GM23338 (cell line): ENCODE results near the gene MLPH. TPM values are rescaled to one million over a fixed set of nuclear protein-coding genes. Genes with fewer than 3 reads are reported as not detected.

Source experiments
- ATAC-seq: fragments of 200-7000 bp; cut with Tn5 transposase; 3 replicates; pipeline ENCODE4 v1.9.1; 2020
- DNase-seq: peaks from one replicate; pipeline ENCODE4 v3.0.0-alpha.2; 2015; ENCODE audit warnings: low spot score
- H2AFZ ChIP-seq: fragments of 200-600 bp; sonication (generic); 2 replicates; pipeline ENCODE4 v1.8.0; 2016; ENCODE audit warnings: antibody characterized with exemption, mild to moderate bottlenecking, moderate library complexity
- H3F3A ChIP-seq: fragments of 200-600 bp; sonication (generic); replicated peaks from 2 replicates; pipeline ENCODE4 v1.8.0; 2017; ENCODE audit warnings: antibody characterized with exemption, mixed run types, low read depth
- H3K27ac ChIP-seq: fragments of 200-600 bp; sonication (generic); 2 replicates; pipeline ENCODE4 v1.6.1; 2016; ENCODE audit warnings: low read depth
- H3K27me3 ChIP-seq: fragments of 200-600 bp; sonication (generic); 2 replicates; pipeline ENCODE4 v1.8.0; 2016; ENCODE audit warnings: mild to moderate bottlenecking, mixed run types, moderate library complexity; ENCODE audit not compliant: insufficient read depth
- H3K36me3 ChIP-seq: fragments of 200-600 bp; sonication (generic); 2 replicates; pipeline ENCODE4 v1.8.0; 2016; ENCODE audit warnings: mild to moderate bottlenecking; ENCODE audit not compliant: insufficient read depth
- H3K4me1 ChIP-seq: fragments of 200-600 bp; sonication (generic); 2 replicates; pipeline ENCODE4 v1.8.0; 2016; ENCODE audit warnings: mild to moderate bottlenecking, moderate library complexity; ENCODE audit not compliant: insufficient read depth
- H3K4me2 ChIP-seq: fragments of 200-600 bp; sonication (generic); 2 replicates; pipeline ENCODE4 v1.7.1; 2017; ENCODE audit warnings: mixed run types
- H3K4me3 ChIP-seq: fragments of 200-600 bp; sonication (generic); 2 replicates; pipeline ENCODE4 v1.6.1; 2016; ENCODE audit warnings: mixed run types
- H3K79me2 ChIP-seq: fragments of 200-600 bp; sonication (generic); replicated peaks from 2 replicates; pipeline ENCODE4 v1.8.0; 2017; ENCODE audit warnings: mild to moderate bottlenecking; ENCODE audit not compliant: insufficient read depth
- H3K9me2 ChIP-seq: fragments of 200-600 bp; sonication (generic); 2 replicates; pipeline ENCODE4 v1.8.0; 2017; ENCODE audit not compliant: insufficient read depth
- H4K20me1 ChIP-seq: fragments of 200-600 bp; sonication (generic); replicated peaks from 2 replicates; pipeline ENCODE4 v1.8.0; 2017; ENCODE audit warnings: mild to moderate bottlenecking; ENCODE audit not compliant: insufficient read depth
- H3K27ac Mint-ChIP-seq: 2 replicates; pipeline ENCODE4 v1.8.0; 2020; ENCODE audit warnings: inconsistent platforms, mild to moderate bottlenecking, moderate library complexity, mixed read lengths
- H3K27me3 Mint-ChIP-seq: 3 replicates; pipeline ENCODE4 v1.8.0; 2022; ENCODE audit warnings: low read depth, mild to moderate bottlenecking, moderate library complexity, mixed read lengths, inconsistent platforms; ENCODE audit not compliant: insufficient read depth, poor library complexity
- H3K36me3 Mint-ChIP-seq: 3 replicates; pipeline ENCODE4 v1.8.0; 2021; ENCODE audit warnings: low read depth, mild to moderate bottlenecking, inconsistent platforms, moderate library complexity, mixed read lengths
- H3K4me1 Mint-ChIP-seq: 3 replicates; pipeline ENCODE4 v1.8.0; 2020; ENCODE audit warnings: mild to moderate bottlenecking, inconsistent platforms, mixed read lengths
- H3K4me3 Mint-ChIP-seq: 3 replicates; pipeline ENCODE4 v1.8.0; 2021; ENCODE audit warnings: moderate library complexity, mild to moderate bottlenecking, inconsistent platforms, mixed read lengths
- H3K9me3 Mint-ChIP-seq: 3 replicates; pipeline ENCODE4 v1.8.0; 2020; ENCODE audit warnings: moderate library complexity, mild to moderate bottlenecking, inconsistent platforms, mixed read lengths
- CREB1 ChIP-seq: fragments of 250-450 bp; sonication (Bioruptor Pico); IDR thresholded peaks from 2 replicates; pipeline ENCODE4 v1.5.0; 2020; ENCODE audit warnings: low read depth, mild to moderate bottlenecking, moderate library complexity
- ETS1 ChIP-seq: IDR thresholded peaks from 2 replicates; pipeline ENCODE4 v1.6.1; 2016; ENCODE audit warnings: antibody characterized with exemption
- EZH2 ChIP-seq: fragments of 200-600 bp; sonication (generic); IDR thresholded peaks from one replicate; pipeline ENCODE4 v1.8.0; 2017; ENCODE audit warnings: antibody characterized with exemption, mild to moderate bottlenecking, low read depth; ENCODE audit not compliant: unreplicated experiment
- EZH2phosphoT487 ChIP-seq: fragments of 200-600 bp; sonication (generic); IDR thresholded peaks from one replicate; pipeline ENCODE4 v1.8.1; 2018; ENCODE audit warnings: antibody characterized with exemption; ENCODE audit not compliant: unreplicated experiment
- JUNB ChIP-seq: IDR thresholded peaks from one replicate; pipeline ENCODE4 v1.6.1; 2016; ENCODE audit warnings: antibody characterized with exemption; ENCODE audit not compliant: unreplicated experiment
- NANOG ChIP-seq: IDR thresholded peaks from 2 replicates; pipeline ENCODE4 v1.6.1; 2016; ENCODE audit warnings: antibody characterized with exemption, borderline replicate concordance
- ZNF331 ChIP-seq: fragments of 250-450 bp; sonication (Bioruptor Pico); IDR thresholded peaks from 2 replicates; pipeline ENCODE4 v1.5.0; 2020; ENCODE audit warnings: low read depth, mild to moderate bottlenecking, moderate library complexity
- polyA plus RNA-seq: library from polyadenylated mRNA; unstranded; fragments of >200 nt; fragmentation: Nextera tagmentation; extraction: Ambion mirVana; gene quantifications from 2 replicates; pipeline ENCODE4 v1.2.1, GENCODE V29; 2016
- total RNA-seq: library from RNA; depleted of rRNA; stranded (reverse); fragments of >200 nt; shearing (Covaris generic); gene quantifications from 2 replicates; pipeline ENCODE4 v1.2.3, GENCODE V29; 2014
- TF ChIP-seq, protein P1 (sequence below), 2 experiments: fragments of 200-600 bp in 1 of 2; sonication (generic) in 1 of 2; conservative IDR thresholded peaks; 2 replicates each; pipeline versions ENCODE4 v1.5.1 to v1.6.1; 2016 to 2017; ENCODE audit warnings: antibody characterized with exemption in 2 of 2, low read depth in 2 of 2, mild to moderate bottlenecking in 2 of 2, moderate library complexity in 1 of 2
- TF ChIP-seq, protein P2 (sequence below): fragments of 250-450 bp; sonication (Bioruptor Pico); IDR thresholded peaks from 2 replicates; pipeline ENCODE4 v1.5.0; 2020; ENCODE audit warnings: mild to moderate bottlenecking, moderate library complexity

Gene MLPH
- total and polyA plus RNA-seq, 2 experiments from 2014 or later = 13.6 to 16.5 TPM

- H3K4me1 Mint-ChIP-seq = no peaks in the 10 kb centered on the region; the same call in 2 of the 3 replicates
- TF ChIP-seq EZH2phosphoT487 (no peak), ZNF331 (CRISPR knock-in tag) (no peak)
- TF ChIP-seq, protein P1, sequence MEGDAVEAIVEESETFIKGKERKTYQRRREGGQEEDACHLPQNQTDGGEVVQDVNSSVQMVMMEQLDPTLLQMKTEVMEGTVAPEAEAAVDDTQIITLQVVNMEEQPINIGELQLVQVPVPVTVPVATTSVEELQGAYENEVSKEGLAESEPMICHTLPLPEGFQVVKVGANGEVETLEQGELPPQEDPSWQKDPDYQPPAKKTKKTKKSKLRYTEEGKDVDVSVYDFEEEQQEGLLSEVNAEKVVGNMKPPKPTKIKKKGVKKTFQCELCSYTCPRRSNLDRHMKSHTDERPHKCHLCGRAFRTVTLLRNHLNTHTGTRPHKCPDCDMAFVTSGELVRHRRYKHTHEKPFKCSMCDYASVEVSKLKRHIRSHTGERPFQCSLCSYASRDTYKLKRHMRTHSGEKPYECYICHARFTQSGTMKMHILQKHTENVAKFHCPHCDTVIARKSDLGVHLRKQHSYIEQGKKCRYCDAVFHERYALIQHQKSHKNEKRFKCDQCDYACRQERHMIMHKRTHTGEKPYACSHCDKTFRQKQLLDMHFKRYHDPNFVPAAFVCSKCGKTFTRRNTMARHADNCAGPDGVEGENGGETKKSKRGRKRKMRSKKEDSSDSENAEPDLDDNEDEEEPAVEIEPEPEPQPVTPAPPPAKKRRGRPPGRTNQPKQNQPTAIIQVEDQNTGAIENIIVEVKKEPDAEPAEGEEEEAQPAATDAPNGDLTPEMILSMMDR (conservative IDR thresholded peaks at IDR 0.05; ENCODE audit: low read depth in 2 of 2) = no peak
- no peak overlapping the region for H3K4me2 ChIP-seq
Measured at GRCh38 chr2:237465515-237466148, 21.4 kb upstream of the MLPH start.

GRCh38 chr2:237466211-237466610 lies 20.8 kb upstream of the MLPH start:
- Mint-ChIP-seq H3K4me3 (no peak overlapping the region), H3K27ac (no peak overlapping the region), H3K9me3 (peaks cover 2% of the 10 kb centered on the region; the same call in 1 of the 3 replicates), H3K4me1 (peaks cover 2% of the 10 kb centered on the region), H3K27me3 (no peaks in the 10 kb centered on the region), H3K36me3 (no peaks in the 10 kb centered on the region)
- H3K4me2 ChIP-seq = no peak overlapping the region
- H3K27ac ChIP-seq = no peak overlapping the region
- ATAC-seq (no peak), DNase-seq (no peak)
- no peaks in the 10 kb centered on the region for H4K20me1 ChIP-seq
- H3K27me3 ChIP-seq = no peaks in the 10 kb centered on the region
- H3F3A ChIP-seq = no peaks in the 10 kb centered on the region
- H3K9me2 ChIP-seq = no peaks in the 10 kb centered on the region
- no peaks in the 10 kb centered on the region for H3K79me2 ChIP-seq
- H3K36me3 ChIP-seq = no peaks in the 10 kb centered on the region
- H2AFZ ChIP-seq = 0 out of 2 replicates have a peak overlapping the region, but pooled peaks have one; percentile 32
- no peak overlapping the region for H3K4me3 ChIP-seq
- no peaks in the 10 kb centered on the region for H3K4me1 ChIP-seq
- no peak for TF ChIP-seq NANOG
- TF ChIP-seq, protein P2, sequence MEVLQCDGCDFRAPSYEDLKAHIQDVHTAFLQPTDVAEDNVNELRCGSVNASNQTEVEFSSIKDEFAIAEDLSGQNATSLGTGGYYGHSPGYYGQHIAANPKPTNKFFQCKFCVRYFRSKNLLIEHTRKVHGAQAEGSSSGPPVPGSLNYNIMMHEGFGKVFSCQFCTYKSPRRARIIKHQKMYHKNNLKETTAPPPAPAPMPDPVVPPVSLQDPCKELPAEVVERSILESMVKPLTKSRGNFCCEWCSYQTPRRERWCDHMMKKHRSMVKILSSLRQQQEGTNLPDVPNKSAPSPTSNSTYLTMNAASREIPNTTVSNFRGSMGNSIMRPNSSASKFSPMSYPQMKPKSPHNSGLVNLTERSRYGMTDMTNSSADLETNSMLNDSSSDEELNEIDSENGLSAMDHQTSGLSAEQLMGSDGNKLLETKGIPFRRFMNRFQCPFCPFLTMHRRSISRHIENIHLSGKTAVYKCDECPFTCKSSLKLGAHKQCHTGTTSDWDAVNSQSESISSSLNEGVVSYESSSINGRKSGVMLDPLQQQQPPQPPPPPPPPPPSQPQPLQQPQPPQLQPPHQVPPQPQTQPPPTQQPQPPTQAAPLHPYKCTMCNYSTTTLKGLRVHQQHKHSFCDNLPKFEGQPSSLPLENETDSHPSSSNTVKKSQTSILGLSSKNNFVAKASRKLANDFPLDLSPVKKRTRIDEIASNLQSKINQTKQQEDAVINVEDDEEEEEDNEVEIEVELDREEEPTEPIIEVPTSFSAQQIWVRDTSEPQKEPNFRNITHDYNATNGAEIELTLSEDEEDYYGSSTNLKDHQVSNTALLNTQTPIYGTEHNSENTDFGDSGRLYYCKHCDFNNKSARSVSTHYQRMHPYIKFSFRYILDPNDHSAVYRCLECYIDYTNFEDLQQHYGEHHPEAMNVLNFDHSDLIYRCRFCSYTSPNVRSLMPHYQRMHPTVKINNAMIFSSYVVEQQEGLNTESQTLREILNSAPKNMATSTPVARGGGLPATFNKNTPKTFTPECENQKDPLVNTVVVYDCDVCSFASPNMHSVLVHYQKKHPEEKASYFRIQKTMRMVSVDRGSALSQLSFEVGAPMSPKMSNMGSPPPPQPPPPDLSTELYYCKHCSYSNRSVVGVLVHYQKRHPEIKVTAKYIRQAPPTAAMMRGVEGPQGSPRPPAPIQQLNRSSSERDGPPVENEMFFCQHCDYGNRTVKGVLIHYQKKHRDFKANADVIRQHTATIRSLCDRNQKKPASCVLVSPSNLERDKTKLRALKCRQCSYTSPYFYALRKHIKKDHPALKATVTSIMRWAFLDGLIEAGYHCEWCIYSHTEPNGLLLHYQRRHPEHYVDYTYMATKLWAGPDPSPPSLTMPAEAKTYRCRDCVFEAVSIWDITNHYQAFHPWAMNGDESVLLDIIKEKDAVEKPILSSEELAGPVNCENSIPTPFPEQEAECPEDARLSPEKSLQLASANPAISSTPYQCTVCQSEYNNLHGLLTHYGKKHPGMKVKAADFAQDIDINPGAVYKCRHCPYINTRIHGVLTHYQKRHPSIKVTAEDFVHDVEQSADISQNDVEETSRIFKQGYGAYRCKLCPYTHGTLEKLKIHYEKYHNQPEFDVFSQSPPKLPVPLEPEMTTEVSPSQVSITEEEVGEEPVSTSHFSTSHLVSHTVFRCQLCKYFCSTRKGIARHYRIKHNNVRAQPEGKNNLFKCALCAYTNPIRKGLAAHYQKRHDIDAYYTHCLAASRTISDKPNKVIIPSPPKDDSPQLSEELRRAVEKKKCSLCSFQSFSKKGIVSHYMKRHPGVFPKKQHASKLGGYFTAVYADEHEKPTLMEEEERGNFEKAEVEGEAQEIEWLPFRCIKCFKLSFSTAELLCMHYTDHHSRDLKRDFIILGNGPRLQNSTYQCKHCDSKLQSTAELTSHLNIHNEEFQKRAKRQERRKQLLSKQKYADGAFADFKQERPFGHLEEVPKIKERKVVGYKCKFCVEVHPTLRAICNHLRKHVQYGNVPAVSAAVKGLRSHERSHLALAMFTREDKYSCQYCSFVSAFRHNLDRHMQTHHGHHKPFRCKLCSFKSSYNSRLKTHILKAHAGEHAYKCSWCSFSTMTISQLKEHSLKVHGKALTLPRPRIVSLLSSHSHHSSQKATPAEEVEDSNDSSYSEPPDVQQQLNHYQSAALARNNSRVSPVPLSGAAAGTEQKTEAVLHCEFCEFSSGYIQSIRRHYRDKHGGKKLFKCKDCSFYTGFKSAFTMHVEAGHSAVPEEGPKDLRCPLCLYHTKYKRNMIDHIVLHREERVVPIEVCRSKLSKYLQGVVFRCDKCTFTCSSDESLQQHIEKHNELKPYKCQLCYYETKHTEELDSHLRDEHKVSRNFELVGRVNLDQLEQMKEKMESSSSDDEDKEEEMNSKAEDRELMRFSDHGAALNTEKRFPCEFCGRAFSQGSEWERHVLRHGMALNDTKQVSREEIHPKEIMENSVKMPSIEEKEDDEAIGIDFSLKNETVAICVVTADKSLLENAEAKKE (CRISPR knock-in tag) = no peak
- no peak for TF ChIP-seq ETS1
- TF ChIP-seq, protein P1 (conservative IDR thresholded peaks at IDR 0.05; ENCODE audit: low read depth in 2 of 2) = no peak
- no peak for TF ChIP-seq EZH2phosphoT487
- no peak for TF ChIP-seq CREB1
- TF ChIP-seq EZH2 = no peak
- TF ChIP-seq JUNB = no peak

More at GRCh38 chr2:237465515-237466148, 21.4 kb upstream of the MLPH start:
- DNase-seq = no peak
- Histone ChIP-seq H3K36me3 (no peaks in the 10 kb centered on the region), H2AFZ (0 out of 2 replicates have a peak overlapping the region, but pooled peaks have one; percentile 32), H3K9me2 (0 out of 2 replicates have a peak, but pooled peaks cover 1% of the 10 kb centered on the region), H4K20me1 (no peaks in the 10 kb centered on the region), H3F3A (no peaks in the 10 kb centered on the region), H3K27ac (no peak overlapping the region), H3K4me3 (no peak overlapping the region), H3K79me2 (no peaks in the 10 kb centered on the region), H3K27me3 (no peaks in the 10 kb centered on the region), H3K4me1 (no peaks in the 10 kb centered on the region)
- H3K27me3 Mint-ChIP-seq = no peaks in the 10 kb centered on the region
- no peak overlapping the region for H3K4me3 Mint-ChIP-seq
- ATAC-seq = no peak
- no peak overlapping the region for H3K27ac Mint-ChIP-seq
- no peaks in the 10 kb centered on the region for H3K36me3 Mint-ChIP-seq
- H3K9me3 Mint-ChIP-seq = peaks cover 2% of the 10 kb centered on the region; the same call in 1 of the 3 replicates
